ENCODE measurements around the gene PRKD2. TPM values are rescaled to one million over a fixed set of nuclear protein-coding genes. Genes with fewer than 3 reads are reported as not detected.

The PRKD2 gene
- polyA plus RNA-seq, 1 donor from 2014 or later, result 8.0 TPM

- no peaks in the 10 kb centered on the region for H4K20me1 ChIP-seq (ENCODE audit: insufficient read depth)
- no peaks in the 10 kb centered on the region for H3K27me3 ChIP-seq (ENCODE audit: insufficient read depth, low read depth, low read length)
- H3K36me3 ChIP-seq (ENCODE audit: insufficient read depth, low read length), result no peaks in the 10 kb centered on the region
- H3F3A ChIP-seq (ENCODE audit: insufficient read depth, low read length, poor library complexity, severe bottlenecking), result no peaks in the 10 kb centered on the region
- TF ChIP-seq, protein P1, sequence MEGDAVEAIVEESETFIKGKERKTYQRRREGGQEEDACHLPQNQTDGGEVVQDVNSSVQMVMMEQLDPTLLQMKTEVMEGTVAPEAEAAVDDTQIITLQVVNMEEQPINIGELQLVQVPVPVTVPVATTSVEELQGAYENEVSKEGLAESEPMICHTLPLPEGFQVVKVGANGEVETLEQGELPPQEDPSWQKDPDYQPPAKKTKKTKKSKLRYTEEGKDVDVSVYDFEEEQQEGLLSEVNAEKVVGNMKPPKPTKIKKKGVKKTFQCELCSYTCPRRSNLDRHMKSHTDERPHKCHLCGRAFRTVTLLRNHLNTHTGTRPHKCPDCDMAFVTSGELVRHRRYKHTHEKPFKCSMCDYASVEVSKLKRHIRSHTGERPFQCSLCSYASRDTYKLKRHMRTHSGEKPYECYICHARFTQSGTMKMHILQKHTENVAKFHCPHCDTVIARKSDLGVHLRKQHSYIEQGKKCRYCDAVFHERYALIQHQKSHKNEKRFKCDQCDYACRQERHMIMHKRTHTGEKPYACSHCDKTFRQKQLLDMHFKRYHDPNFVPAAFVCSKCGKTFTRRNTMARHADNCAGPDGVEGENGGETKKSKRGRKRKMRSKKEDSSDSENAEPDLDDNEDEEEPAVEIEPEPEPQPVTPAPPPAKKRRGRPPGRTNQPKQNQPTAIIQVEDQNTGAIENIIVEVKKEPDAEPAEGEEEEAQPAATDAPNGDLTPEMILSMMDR (IDR thresholded peaks at IDR 0.05; ENCODE audit: poor library complexity, severe bottlenecking), result no peak
- TF ChIP-seq EZH2 (IDR thresholded peaks at IDR 0.05; ENCODE audit: borderline replicate concordance, insufficient read depth, low read length, poor library complexity, severe bottlenecking) (no peak), SMC3 (conservative IDR thresholded peaks at IDR 0.05; ENCODE audit: poor library complexity) (no peak), EP300 (conservative IDR thresholded peaks at IDR 0.05; ENCODE audit: poor library complexity, severe bottlenecking) (no peak), TAF1 (IDR thresholded peaks at IDR 0.05; ENCODE audit: low read depth) (no peak), MXI1 (conservative IDR thresholded peaks at IDR 0.05; ENCODE audit: poor library complexity, severe bottlenecking) (no peak), REST (IDR thresholded peaks at IDR 0.05; ENCODE audit: borderline replicate concordance) (no peak), POLR2AphosphoS5 (IDR thresholded peaks at IDR 0.05) (no peak), RAD21 (conservative IDR thresholded peaks at IDR 0.05) (no peak)
- no peak overlapping the region for H3K4me2 ChIP-seq (ENCODE audit: low read length)
- H3K9me2 ChIP-seq (ENCODE audit: insufficient read depth, low read length), result no peaks in the 10 kb centered on the region
- H3K4me3 ChIP-seq (ENCODE audit: low read length), result no peak overlapping the region
- no peak overlapping the region for H3K9ac ChIP-seq (ENCODE audit: low read length)
- no peak overlapping the region for H3K27ac ChIP-seq (ENCODE audit: low read length)
- H3K9me3 ChIP-seq (ENCODE audit: low read length), result no peaks in the 10 kb centered on the region
- H2AFZ ChIP-seq (ENCODE audit: low read depth, low read length), result no peak overlapping the region
- H3K79me2 ChIP-seq (replicated peaks; ENCODE audit: insufficient read depth, low read length), result no peaks in the 10 kb centered on the region
These were observed 91.2 kb downstream of the PRKD2 start for GRCh38 chr19:46625731-46626130.

- H3K79me2 ChIP-seq (replicated peaks; ENCODE audit: insufficient read depth, low read length), result no peaks in the 10 kb centered on the region
- TF ChIP-seq TAF1 (IDR thresholded peaks at IDR 0.05; ENCODE audit: low read depth), result no peak
- TF ChIP-seq SMC3 (conservative IDR thresholded peaks at IDR 0.05; ENCODE audit: poor library complexity), result no peak
- no peak for TF ChIP-seq EZH2 (IDR thresholded peaks at IDR 0.05; ENCODE audit: borderline replicate concordance, insufficient read depth, low read length, poor library complexity, severe bottlenecking)
- H3K9me3 ChIP-seq (ENCODE audit: low read length), result no peaks in the 10 kb centered on the region
- no peak within 1 kb of the TSS for H3K4me2 ChIP-seq (ENCODE audit: low read length)
- no peak within 1 kb of the TSS for H2AFZ ChIP-seq (ENCODE audit: low read depth, low read length)
- no peaks in the 10 kb centered on the region for H3K9me2 ChIP-seq (ENCODE audit: insufficient read depth, low read length)
- H4K20me1 ChIP-seq (ENCODE audit: insufficient read depth), result no peaks in the 10 kb centered on the region
- no peak within 1 kb of the TSS for H3K9ac ChIP-seq (ENCODE audit: low read length)
- no peaks in the 10 kb centered on the region for H3F3A ChIP-seq (ENCODE audit: insufficient read depth, low read length, poor library complexity, severe bottlenecking)
- H3K36me3 ChIP-seq (ENCODE audit: insufficient read depth, low read length), result no peaks in the 10 kb centered on the region
- H3K4me3 ChIP-seq (ENCODE audit: low read length), result no peak within 1 kb of the TSS
- H3K27me3 ChIP-seq (ENCODE audit: insufficient read depth, low read depth, low read length), result no peaks in the 10 kb centered on the region
- no peak within 1 kb of the TSS for H3K27ac ChIP-seq (ENCODE audit: low read length)
These were observed 91.8 kb downstream of the PRKD2 start, which contains the start of gene PTGIR for GRCh38 chr19:46624958-46625661. Gene PTGIR, minus strand, starts transcription at chr19:46625089. Its CDS starts 864 bp downstream, at chr19:46624225.

Small RNA genes lying within 50 kb of the gene (small RNA-seq; reads per million reads assigned to genes)
- gene MIR320E (0.23 to 0.82 (median 0.42) reads per million in 3 experiments), gene RF00019 (0 to 1.2 (median 0) reads per million in 3 experiments), gene RN7SL364P (0 to 0.24 (median 0) reads per million in 3 experiments)

Other genes with a start within 250 kb of the PRKD2 start
- gene PNMA8A, start 245.6 kb downstream of the PRKD2 start, polyA plus RNA-seq, result 234 and 238 TPM in 2 replicates
- gene PNMA8B, start 221.2 kb downstream of the PRKD2 start, polyA plus RNA-seq, result 9.9 and 10.1 TPM in 2 replicates
- 630 and 647 TPM in 2 replicates for gene CALM3, start 115.8 kb downstream of the PRKD2 start, polyA plus RNA-seq
- gene PTGIR, start 92.0 kb downstream of the PRKD2 start, polyA plus RNA-seq, result not detected in 2 replicates
- gene GNG8, start 80.9 kb downstream of the PRKD2 start, polyA plus RNA-seq, result not detected in 2 replicates
- gene DACT3, start 55.9 kb downstream of the PRKD2 start, polyA plus RNA-seq, result 29.3 and 32.5 TPM in 2 replicates
- gene FKRP, start 28.9 kb upstream of the PRKD2 start, polyA plus RNA-seq, result 27.8 and 46.0 TPM in 2 replicates
- 153 and 203 TPM in 2 replicates for gene STRN4, start 29.3 kb upstream of the PRKD2 start, polyA plus RNA-seq
- 1.1 and 1.8 TPM in 2 replicates for gene SLC1A5, start 71.5 kb upstream of the PRKD2 start, polyA plus RNA-seq
- gene AP2S1, start 133.7 kb upstream of the PRKD2 start, polyA plus RNA-seq, result 167 and 172 TPM in 2 replicates
- gene ARHGAP35, start 143.9 kb upstream of the PRKD2 start, polyA plus RNA-seq, result 29.5 and 32.7 TPM in 2 replicates